Smooth muscle cell of the brain vasculature (primary cell): ENCODE data around the gene GPR35.

ENCODE experiments used
- DNase-seq: peaks from one replicate; pipeline ENCODE4 v3.0.0-alpha.2; 2012; ENCODE audit warnings: low read depth, low spot score

The GPR35 gene

GRCh38 chr2:240638512-240639160 lies 13.4 kb downstream of the GPR35 start:
- no peak for DNase-seq

- no peak for DNase-seq
Measured at GRCh38 chr2:240639566-240639965, 14.3 kb downstream of the GPR35 start.

GRCh38 chr2:240640939-240641338 lies 15.7 kb downstream of the GPR35 start:
- no peak for DNase-seq

- no peak for DNase-seq
Measured at GRCh38 chr2:240642061-240642805, 17.0 kb downstream of the GPR35 start.

- DNase-seq = no peak
Measured at GRCh38 chr2:240642806-240643092, 17.5 kb downstream of the GPR35 start.

GRCh38 chr2:240643093-240643810 lies 18.0 kb downstream of the GPR35 start:
- no peak for DNase-seq

- no peak for DNase-seq
Measured at GRCh38 chr2:240643811-240644150, 18.5 kb downstream of the GPR35 start.

GRCh38 chr2:240644171-240644651 lies 18.9 kb downstream of the GPR35 start:
- DNase-seq = no peak

- no peak for DNase-seq
Measured at GRCh38 chr2:240644859-240645301, 19.6 kb downstream of the GPR35 start.

GRCh38 chr2:240645346-240645745 lies 20.1 kb downstream of the GPR35 start:
- no peak for DNase-seq

- DNase-seq = no peak
Measured at GRCh38 chr2:240645801-240646175, 20.5 kb downstream of the GPR35 start.

GRCh38 chr2:240646176-240646899 lies 21.1 kb downstream of the GPR35 start:
- DNase-seq = no peak

GRCh38 chr2:240646900-240647502 lies 21.7 kb downstream of the GPR35 start:
- no peak for DNase-seq

- no peak for DNase-seq
Measured at GRCh38 chr2:240647503-240648154, 22.3 kb downstream of the GPR35 start.

GRCh38 chr2:240648155-240648649 lies 22.9 kb downstream of the GPR35 start:
- no peak for DNase-seq

GRCh38 chr2:240648650-240649275 lies 23.5 kb downstream of the GPR35 start:
- DNase-seq = no peak

- no peak for DNase-seq
Measured at GRCh38 chr2:240649331-240649730, 24.1 kb downstream of the GPR35 start.

- no peak for DNase-seq
Measured at GRCh38 chr2:240650254-240650965, 25.1 kb downstream of the GPR35 start.

- no peak for DNase-seq
Measured at GRCh38 chr2:240651185-240651584, 25.9 kb downstream of the GPR35 start.
